Retinal pigment epithelial cell (primary cell): ENCODE measurements around the gene NPHS1.

Source experiments
- DNase-seq: peaks from one replicate; pipeline ENCODE4 v3.0.0-alpha.2; 2010; ENCODE audit warnings: low read depth
- H3K4me3 ChIP-seq: 2 replicates; pipeline ENCODE4 v1.5.1; 2011; ENCODE audit warnings: mild to moderate bottlenecking, low read length, control low read depth, moderate library complexity
- CTCF ChIP-seq: conservative IDR thresholded peaks from 2 replicates; pipeline ENCODE4 v1.5.1; 2011; ENCODE audit warnings: low read depth, low read length, control low read depth, inconsistent platforms

Gene NPHS1

GRCh38 chr19:35816846-35817245, 35.5 kb downstream of the NPHS1 start:
- TF ChIP-seq CTCF: no peak
- no peak overlapping the region for H3K4me3 ChIP-seq
- no peak for DNase-seq

- no peak overlapping the region for H3K4me3 ChIP-seq
- no peak for DNase-seq
- no peak for TF ChIP-seq CTCF
Observed at GRCh38 chr19:35816262-35816661, 36.0 kb downstream of the NPHS1 start.

- no peak for TF ChIP-seq CTCF
- DNase-seq: no peak
- no peak overlapping the region for H3K4me3 ChIP-seq
Observed at GRCh38 chr19:35813043-35813890, 39.0 kb downstream of the NPHS1 start.

GRCh38 chr19:35812220-35813042, 39.9 kb downstream of the NPHS1 start, which contains the start of gene PRODH2:
PRODH2 (minus strand) TSS chr19:35812845; CDS start chr19:35812805, 40 bp downstream.
- no peak within 1 kb of the TSS for H3K4me3 ChIP-seq
- no peak for DNase-seq
- TF ChIP-seq CTCF: no peak

GRCh38 chr19:35811317-35812219, 40.7 kb downstream of the NPHS1 start:
- no peak for DNase-seq
- H3K4me3 ChIP-seq: no peak overlapping the region
- TF ChIP-seq CTCF: no peak

GRCh38 chr19:35807633-35808032, 44.7 kb downstream of the NPHS1 start:
- TF ChIP-seq CTCF: no peak
- H3K4me3 ChIP-seq: no peak overlapping the region
- DNase-seq: no peak
